ENCODE measurements around the gene PPP1CA.
A peak's percentile ranks its signal among the peaks of the same experiment; 100 is the strongest.

DNA sequence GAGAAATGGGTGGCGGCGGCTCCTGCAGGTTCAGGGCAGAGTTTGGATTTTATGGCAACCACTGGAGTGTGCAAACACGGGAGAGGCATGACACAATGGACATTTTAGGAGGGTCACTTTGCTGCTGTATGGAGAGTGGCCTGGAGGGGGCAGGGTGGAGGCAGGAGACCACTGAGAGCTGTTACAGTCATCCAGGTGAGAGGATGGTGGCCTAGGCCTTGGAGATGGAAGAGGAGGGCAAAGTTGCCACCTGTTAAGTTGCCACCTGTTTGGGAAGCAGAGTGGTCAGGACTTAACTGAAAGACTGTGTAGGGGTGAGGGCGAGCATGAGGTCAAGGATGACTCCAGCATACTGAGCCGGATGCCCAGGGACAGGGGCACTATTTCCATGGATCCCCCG lies 12.2 kb downstream of the PPP1CA start:
- TF ChIP-seq, protein P1, sequence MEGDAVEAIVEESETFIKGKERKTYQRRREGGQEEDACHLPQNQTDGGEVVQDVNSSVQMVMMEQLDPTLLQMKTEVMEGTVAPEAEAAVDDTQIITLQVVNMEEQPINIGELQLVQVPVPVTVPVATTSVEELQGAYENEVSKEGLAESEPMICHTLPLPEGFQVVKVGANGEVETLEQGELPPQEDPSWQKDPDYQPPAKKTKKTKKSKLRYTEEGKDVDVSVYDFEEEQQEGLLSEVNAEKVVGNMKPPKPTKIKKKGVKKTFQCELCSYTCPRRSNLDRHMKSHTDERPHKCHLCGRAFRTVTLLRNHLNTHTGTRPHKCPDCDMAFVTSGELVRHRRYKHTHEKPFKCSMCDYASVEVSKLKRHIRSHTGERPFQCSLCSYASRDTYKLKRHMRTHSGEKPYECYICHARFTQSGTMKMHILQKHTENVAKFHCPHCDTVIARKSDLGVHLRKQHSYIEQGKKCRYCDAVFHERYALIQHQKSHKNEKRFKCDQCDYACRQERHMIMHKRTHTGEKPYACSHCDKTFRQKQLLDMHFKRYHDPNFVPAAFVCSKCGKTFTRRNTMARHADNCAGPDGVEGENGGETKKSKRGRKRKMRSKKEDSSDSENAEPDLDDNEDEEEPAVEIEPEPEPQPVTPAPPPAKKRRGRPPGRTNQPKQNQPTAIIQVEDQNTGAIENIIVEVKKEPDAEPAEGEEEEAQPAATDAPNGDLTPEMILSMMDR (IDR thresholded peaks at IDR 0.05) = peak in 3 of 4 experiments; percentile 46 to 62 (median 51)
- no peak for TF ChIP-seq POLR2AphosphoS5 (IDR thresholded peaks at IDR 0.05)
- no peak for TF ChIP-seq POLR2A (IDR thresholded peaks at IDR 0.05)
- no peak for TF ChIP-seq EP300 (IDR thresholded peaks at IDR 0.05)

Data from sigmoid colon (tissue), 4 donors.